GM18858 (cell line): ENCODE measurements around the gene OSBPL2.

Experiments used
- ATAC-seq: cut with Tn5 transposase; IDR thresholded peaks from one replicate; pipeline ENCODE4 v1.9.1; 2021; ENCODE audit not compliant: unreplicated experiment

Gene OSBPL2

GRCh38 chr20:62333820-62334595, 95.7 kb downstream of the OSBPL2 start:
- ATAC-seq = no peak

- ATAC-seq = no peak
Measured at GRCh38 chr20:62334881-62335280, 96.6 kb downstream of the OSBPL2 start.

- no peak for ATAC-seq
Measured at GRCh38 chr20:62335532-62335931, 97.2 kb downstream of the OSBPL2 start.

GRCh38 chr20:62336329-62336728, 98.0 kb downstream of the OSBPL2 start:
- ATAC-seq = no peak

- no peak for ATAC-seq
Measured at GRCh38 chr20:62336775-62337557, 98.6 kb downstream of the OSBPL2 start.

GRCh38 chr20:62337558-62338293, 99.4 kb downstream of the OSBPL2 start:
- no peak for ATAC-seq

- ATAC-seq = no peak
Measured at GRCh38 chr20:62338294-62338620, 99.9 kb downstream of the OSBPL2 start.

- peak; percentile 57 for ATAC-seq
Measured at GRCh38 chr20:62339647-62340062, 101.3 kb downstream of the OSBPL2 start.

GRCh38 chr20:62342910-62343309, 104.6 kb downstream of the OSBPL2 start:
- ATAC-seq = no peak

GRCh38 chr20:62344092-62344491, 105.8 kb downstream of the OSBPL2 start:
- ATAC-seq = no peak

- no peak for ATAC-seq
Measured at GRCh38 chr20:62344782-62345181, 106.5 kb downstream of the OSBPL2 start.
